Inflammatory macrophage treated with lipopolysaccharide for 1 hour (primary cell): ENCODE results near the gene ADAM10.
A peak's percentile ranks its signal among the peaks of the same experiment; 100 is the strongest.

Experiments used
- DNase-seq, 2 donors: peaks; one replicate each; pipeline ENCODE4 v3.0.0-alpha.2; 2020 to 2022

Gene ADAM10

DNA sequence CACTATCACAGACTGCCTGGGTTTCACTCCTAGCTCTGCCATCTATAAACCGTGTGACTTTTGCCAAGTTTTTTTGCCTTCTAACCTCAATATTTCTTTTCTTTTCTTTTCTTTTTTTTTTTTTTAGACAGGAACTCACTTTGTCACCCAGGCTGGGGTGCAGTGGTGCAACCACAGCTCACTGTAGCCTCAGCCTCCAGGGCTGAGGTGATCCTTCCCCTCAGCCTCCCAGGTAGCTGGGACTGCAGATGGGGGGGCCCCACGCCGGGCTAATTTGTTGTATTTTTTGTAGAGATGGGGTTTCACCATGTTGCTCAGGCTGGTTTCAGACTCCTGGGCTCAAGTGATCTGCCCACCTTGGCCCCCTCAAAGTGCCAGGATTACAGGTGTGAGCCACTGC, 3.2 kb upstream of the ADAM10 start:
- DNase-seq = no peak

DNA sequence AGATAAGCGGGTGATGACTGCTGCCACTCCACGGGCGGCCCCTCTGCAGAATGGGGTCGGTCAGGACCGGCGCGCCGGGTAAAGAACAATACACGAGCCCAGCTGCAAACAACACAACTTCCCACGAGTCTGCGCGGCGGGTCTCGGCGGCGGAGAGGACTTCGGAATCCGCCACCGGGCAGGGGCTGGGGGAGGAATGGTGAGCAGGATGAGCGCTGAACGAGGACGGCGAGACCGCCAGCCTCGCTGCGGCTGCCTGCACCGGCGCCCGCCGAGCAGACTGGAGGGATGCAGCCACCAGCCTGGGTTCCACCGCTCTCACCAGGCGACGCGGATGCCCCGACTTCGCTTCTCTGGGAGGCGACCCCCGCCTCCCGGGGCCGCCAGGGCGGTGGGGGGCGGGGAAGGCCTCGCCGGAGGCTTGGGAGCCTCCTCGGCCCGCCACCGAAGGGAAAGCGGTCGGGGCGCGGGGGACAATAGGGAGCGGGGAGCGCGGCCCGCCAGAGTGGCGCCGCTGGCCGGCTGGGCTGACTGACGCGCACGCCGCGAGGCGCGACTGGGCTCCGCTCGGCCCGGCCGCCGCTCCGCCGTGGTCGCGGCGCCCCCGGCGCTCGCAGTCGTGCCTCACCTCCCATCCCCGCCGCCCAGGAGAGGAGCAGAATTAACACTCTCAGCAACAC, 515 bp downstream of the ADAM10 start:
- no peak for DNase-seq

DNA sequence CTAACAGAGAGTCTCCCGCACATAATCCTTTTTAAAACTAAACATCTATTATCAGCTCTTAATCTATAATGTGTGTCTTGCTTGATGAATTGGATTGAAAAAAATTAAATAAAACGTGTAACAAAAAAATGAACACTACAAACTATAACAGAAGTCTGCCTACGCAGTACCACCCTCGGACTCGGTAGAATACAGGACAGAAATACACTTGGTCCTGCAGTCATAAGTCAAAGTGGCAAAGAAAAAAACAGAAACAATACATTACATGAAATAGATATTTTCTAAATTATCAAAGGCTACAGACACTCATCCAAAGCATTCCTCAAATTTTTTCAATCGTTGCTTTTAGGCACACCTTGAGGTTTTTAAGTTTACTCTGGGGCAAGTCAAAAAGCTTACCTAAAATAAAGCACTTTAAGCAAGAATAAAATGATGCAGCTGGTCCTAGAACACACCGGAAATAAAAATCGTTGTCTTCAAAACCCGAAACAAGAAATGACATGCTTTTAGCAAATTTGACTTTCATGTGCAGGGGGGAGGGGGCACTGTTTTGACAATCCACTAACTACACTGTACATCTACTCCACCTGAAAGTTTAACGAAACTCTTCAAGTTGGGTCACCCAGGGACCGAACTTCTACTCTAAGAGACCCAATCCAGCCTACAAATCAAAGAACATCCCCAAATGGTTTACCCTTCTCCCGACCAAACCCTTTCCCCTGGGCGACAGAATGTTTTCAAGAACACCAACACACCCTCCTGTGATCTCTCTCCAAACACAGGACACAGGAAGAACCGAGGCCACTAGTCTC, 1.3 kb downstream of the ADAM10 start:
- peak in 1 of 2 donors; percentile 38 for DNase-seq

DNA sequence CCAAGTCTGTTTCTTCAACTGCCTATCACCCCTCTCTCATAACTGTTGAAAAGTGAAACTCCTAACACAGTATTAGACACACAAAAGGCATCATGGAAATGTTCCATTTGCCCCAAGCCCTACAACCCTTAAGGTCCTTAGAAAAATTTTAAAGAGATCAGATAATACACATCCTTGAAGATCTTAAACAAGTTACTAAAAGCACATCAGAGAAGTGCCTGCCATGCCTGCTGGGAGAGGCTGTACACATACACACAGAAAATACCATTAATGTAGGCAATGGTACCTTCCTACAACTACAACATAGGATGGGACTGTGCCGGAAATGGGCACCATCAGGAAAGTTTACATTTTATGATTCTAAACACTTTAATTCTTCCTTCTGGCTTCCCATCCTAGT, 3.3 kb downstream of the ADAM10 start:
- DNase-seq = no peak

DNA sequence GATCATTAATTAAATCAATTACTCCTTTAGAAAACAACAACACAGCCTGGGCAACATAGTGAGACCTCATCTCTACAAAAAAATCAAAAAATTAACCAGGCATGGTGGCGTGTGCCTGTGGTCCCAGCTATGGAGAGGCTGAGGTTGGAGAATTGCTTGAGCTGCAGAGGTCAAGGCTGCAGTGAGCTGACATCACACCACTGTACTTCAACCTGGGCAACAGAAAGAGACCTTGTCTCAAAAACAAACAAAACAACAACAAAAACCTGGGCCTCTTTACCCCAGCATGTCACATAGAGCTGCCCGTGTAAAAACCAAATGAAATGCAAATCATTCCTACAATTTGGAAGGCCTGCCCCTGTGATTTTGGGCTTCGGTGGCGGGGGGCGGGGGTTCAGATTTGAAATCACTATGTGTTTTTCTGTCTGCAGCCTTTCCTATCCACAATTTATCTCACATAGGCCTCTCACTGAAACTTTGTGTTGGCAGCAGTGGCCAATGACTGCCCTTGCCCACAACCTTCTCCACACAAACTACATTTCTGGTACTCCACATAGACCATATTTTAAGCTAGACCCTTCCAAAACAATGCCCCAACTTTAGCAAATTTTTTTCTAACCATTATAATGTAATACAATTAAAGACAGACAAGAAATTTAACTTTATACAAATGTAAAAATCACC, 6.5 kb downstream of the ADAM10 start:
- DNase-seq = no peak

DNA sequence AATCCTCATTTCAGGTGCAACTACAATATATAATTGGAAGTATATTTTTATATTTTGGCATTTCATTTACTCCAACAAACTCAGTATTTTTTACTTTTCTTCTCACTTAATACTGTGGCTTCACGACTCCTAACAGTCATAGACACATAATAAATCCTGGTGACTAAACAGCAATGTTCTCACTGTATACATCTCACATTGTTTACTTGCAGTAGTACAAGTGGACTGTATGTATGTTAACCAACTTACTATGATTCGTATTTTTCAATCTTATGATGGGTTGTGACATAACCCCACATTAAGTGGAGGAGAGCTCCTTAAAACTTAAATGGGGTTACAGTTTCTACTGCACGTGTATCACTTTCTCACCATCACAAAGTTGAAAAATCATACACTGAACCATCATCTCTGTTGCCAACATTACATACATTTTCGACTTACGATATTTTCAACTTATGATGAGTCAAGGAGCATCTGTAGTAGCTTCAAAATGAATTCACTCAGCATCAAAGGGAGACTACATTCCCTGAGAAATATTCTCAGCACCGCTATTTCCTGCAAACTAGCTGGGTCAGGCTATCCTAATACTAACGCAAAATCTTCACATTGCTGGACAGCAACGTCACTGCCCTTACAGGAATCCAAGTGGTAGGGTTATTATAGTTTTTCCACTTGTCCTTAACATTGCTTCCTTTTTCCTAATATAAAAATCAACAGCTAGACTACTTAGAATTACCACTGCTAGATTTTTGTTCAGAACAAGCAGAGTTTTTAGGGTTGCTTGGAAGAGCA, 7.3 kb downstream of the ADAM10 start:
- no peak for DNase-seq

DNA sequence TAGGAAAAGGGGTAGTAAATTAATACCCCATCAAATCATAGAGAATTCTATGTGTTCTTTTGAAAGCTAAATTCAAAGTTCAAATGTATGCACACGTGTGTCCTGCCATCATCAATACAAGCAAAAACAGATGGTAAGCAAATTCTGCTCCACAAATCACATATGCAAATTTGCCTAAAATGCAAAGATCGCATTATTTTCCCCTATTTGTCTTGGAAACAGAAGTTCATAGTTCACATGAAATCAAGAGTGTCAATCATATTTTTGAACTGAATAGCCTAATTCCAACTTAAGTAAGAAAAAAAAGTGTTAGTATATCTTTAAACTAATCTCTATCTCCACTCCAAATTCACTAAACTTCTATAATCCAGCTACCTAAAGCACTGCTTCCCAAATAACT, 8.5 kb downstream of the ADAM10 start:
- DNase-seq = peak in 1 of 2 donors; percentile 28

DNA sequence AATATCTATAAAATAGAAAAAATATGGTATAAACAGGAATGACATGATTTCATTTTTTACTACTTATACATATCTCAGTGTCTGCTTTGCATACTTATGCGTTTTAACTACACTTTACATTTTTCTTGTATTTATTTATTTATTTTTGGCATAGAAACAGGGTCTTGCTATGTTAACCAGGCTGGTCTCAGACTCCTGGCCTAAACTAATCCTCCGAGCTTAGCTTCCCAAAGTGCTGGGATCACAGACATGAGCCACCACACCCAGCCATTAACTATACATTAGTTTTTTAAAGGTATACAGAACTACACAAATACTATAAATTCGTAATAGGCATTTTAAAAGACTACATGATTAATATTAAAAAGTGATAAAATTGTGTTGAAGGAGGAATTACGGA, 9.1 kb downstream of the ADAM10 start:
- DNase-seq = no peak

DNA sequence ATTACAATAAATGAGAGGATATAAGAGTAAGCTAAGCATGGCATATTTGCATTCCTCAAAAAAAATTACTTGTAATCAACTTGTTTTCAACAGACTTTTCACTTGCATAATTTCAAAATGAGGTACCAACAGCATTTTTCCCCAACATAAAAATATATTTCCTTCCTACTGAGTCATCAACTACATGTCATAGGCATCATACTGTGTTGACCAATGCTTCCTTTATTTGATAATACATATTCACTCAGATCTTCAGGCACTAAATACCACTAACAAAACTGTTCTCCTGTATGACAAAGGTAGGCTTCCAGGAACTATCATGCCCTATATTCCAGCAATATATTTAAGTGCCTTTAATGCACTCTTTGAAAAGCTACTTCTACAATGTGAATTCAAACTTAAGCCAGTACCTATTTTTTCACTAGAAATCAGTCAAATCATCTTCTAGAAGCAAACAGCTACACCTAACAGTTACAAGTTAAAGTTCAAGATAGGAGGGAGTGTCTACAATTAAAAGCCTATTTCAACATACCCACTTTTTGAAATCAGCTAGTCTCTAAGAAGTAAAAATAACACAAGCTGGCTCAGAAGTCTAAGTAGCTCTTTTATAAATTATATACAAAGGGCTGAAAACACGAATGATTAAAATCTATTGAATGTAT, 11.3 kb downstream of the ADAM10 start:
- peak; percentile 79 to 90 for DNase-seq

DNA sequence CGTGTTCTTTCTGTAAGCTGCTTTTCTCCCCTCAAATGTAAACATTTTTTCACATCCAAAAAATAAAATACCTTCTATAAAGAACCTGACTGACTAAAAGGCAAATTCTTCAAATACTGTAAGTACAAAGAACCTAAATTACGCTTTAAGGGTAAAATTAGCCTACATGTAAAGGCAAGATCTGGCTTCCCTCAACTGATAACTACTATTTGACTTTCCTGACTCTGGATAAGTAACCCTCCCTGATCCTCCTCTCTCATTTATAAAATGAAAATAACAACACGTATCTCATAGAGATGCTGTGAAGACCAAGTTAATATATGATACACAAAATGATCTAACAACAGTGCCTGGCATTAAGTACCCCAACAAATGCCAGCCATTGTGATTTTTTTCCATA, 12.2 kb downstream of the ADAM10 start:
- no peak for DNase-seq

DNA sequence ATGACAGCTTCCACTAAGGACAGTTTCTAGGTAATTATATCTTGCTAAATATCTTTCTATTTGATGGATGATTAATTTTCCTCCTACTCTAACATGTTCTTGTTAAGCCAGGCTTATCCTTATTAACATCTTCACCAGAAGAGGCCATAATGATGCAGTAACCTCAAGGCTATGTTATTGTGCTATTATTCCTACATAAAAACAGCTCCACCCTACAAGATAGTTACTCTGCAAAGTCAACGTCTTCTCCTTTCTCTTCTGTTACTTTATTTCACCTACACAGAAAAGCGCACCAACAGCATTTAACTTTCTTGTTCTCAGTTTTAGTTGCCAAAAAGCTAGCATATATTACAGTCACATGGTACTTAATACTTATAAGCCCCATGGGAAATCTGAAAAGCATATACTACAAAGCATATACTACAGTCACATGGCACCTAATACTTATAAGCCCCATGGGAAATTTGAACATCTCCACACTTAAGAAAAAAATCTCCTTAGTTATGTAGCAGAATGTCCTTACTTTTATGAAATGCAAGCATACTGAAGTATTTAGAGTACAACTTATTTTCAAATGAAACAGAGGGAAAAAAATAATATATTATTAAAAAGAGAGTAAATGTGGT, 13.4 kb downstream of the ADAM10 start:
- DNase-seq = no peak

DNA sequence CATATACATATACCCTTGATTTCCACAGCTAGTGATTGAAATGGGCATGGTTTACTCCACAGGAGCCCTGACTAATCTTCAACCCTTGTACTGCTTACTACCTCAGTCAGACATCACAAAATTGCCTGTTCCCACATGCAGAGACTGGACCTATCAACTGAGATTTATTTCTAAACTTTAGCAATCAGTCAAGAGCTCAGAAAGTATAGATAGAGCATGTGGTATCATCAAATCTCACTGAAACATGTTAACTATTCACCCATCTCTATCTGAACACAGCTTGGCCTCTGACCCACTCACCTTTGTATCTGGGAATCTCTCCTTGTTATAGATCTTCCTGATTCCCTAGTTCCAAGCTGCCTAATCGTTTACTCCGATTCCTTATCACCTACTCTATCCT, 14.6 kb downstream of the ADAM10 start:
- DNase-seq = no peak

DNA sequence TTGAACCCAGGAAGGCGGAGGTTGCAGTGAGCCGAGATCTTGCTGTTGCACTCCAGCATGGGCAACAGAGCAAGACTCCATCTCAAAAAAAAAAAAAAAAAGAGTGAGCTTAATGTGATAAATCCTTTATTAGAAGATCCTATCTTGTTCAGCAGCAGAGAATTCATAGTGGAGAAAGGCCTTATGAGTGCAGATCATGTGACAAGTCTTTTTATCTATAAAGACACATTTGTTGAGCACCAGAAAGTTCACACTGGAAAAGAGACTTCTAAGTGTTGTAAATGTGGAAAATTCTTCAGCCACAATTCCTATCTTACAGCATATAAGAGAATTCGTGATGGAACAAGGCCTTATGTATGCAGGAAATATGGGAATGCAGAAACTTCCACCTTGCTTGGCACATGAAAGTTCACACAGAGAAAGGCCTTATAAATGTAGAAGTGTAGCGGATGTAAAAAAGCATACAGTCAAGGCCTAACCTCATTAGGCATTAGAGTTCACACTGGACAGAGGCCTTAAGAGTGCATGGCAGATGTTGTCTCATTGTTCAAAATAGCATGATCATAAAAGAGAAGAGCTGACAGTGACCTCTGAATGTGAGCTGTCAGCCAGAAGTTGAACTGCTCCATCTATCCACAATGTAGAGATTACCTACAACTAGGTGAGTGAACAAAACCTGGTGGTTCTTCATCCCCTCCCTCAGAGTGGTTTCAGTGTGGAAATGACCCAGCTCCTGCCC, 16.7 kb downstream of the ADAM10 start:
- DNase-seq = peak in 1 of 2 donors; percentile 30

DNA sequence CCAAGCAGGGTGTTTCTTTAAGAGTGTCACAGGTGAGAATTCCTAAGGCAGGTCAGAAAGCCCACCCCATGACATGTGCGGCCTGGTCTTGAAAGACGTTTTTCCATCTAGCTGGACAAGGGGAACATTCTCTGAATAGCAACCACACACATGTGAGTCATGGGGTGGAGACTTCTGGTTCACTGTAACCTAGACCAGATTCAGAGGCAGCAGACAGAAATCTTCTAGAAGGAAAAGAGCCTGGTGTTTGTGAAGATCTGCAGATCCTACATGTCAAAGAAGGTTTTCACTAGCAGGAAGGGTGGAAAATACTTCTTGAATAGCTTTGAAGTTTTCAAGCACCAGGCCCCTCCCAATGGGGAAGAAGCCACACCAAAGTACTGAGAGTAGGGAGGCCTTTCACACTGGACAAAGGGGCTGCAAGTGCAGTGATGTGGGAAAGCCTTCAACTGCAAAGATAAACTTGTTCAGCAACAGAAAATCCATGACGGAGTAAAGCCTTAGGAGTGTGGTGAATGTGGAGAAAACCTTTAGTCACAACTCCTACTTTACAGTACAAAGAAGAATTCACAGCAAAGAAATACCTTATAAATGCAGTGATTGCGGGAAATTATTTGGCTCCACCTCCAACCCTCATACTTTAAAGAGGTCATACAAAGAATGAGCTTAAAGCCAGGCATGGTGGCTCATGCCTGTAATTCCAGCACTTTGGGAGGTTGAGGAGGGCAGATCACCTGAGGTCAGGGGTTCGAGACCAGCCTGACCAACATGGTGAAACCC, 17.6 kb downstream of the ADAM10 start:
- DNase-seq = peak; percentile 63 to 69

DNA sequence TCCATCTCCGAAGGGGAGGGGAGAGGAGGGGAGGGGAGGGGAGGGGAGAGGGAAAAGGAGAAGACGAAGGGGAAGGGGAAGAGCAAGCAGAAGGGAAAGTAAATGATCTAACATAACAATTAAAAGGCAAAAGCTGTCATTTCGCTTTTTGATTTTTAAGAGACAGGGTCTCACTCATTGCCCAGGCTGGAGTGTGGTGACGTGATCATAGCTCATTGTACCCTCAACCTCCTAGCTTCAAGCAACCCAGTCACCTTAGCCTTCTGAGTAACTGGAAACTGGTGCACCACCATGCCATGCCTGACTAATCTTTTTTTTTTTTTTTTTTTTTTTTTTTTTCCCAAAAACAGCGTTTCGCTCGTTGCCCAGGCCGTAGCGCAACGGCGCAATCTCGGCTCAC, 22.6 kb downstream of the ADAM10 start:
- DNase-seq = no peak

DNA sequence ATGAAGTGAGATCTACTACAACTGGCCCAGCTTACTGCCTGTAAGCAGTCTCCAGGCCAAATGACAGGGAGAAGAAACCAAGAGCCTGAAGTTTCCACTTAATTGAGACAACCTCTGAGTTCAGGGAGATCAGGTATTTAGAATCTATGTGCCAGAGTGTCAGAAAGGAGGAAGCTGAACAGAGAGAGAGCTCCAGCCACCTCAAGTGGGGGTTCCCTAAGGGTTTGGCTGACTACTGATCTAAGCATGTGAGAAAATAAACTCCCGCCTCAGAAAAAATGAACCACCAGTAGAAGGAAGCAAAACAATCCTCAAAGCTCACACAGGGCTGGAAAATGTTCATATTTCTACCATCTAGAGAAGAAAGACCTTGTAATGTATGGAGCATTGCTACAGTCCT, 25.0 kb downstream of the ADAM10 start:
- peak; percentile 57 to 64 for DNase-seq

DNA sequence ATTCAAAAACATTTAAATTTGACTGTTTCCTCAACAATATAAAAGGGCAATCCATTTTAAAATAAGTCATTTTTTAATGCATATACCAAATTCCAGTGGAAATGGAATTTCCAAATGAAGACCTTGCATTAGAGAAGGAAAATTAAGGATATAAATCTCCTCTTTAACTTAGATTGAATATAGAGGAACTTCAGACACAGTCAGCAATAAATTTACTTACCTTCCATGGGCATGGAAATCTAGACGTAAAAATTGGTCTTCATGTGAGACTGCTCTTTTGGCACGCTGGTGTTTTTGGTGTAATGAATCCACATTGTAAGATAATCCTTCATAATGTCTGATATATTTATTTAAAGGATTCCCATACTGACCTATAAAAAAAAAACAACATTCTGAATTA, 32.1 kb downstream of the ADAM10 start:
- no peak for DNase-seq

DNA sequence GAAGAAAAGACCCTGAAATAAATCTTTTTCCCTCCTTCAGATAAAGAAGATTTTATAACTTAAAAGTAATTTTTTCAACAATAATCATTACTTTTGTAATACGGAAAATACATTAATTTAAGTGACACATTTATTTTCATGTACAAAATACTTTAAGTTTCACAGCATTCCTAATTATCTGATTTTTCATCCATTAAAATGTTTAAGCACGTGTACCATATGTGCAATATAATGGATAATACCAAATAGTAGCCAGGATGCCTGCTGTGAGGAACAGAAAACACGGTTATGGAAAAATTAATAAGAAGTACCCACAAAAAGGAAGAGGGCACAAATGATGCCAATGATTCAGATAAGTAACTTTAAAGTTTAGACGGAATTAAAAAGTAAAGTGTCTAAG, 33.5 kb downstream of the ADAM10 start:
- DNase-seq = no peak

DNA sequence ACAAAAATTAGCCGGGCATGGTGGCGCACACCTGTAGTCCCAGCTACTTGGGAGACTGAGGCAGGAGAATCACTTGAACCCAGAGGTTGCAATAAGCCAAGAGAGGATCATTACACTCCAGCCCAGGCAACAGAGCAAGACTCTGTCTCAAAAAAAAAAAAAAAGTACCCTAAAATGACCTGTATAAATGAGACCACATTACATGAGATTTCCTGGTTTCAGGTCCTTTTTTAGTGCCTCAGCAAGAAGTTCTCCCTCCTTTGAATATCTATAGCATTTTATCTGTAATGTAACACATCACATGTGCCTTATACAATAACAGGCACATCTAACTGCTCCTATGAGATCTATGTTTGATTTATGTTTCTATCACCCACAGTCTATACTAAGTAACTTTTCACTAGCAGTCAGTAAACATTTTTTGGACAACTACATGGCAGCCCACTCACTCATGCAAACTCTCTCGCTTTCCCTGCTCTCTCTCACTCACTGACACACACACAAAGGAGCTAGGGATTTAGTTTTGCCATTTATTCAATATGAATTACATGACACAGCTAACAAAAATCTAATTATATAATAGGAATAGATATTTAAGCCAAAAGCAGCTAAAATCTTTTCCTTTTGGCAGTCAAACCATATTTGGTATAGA, 34.1 kb downstream of the ADAM10 start:
- DNase-seq = no peak

DNA sequence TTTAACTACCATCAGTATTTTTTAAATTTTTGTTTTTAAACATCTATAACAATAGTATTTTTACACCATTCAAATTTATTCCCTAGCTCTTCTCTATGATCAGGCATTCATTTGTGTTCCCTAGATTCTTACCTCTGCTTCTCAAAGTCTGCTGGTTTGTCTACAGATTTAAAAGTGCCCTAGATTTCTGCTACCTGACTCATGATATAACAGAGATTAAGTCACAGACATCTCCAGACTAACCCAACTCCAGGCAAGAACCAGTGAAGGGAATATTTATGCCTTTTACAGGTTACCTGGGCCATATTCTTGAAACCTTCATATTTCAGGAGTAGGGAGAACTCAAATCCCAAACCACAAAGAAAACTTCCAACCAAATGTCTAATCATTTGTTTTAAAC, 38.8 kb downstream of the ADAM10 start:
- no peak for DNase-seq
